ENCODE measurements around the gene TARP.

TARP gene

DNA sequence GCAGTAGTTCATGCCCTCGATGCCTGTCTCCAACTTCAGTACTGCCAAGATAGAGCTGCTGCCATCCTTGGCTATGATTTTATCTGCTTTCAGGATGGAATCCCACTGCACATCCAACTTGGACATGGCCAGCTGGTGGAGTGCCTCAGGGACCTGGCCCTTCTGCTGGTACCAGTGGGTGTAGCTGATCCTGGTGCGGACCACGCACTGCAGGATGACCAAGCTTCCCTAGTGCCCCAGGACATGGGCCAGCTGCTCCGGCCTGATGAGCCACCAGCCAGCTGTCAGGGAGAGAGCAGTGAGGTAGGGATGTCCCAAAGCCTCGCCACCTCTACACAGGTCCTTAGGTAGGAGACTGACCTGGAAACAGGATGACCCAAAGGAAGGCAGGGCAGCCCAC is 49.0 kb upstream of the TARP start:
- TF ChIP-seq CSDC2 (CRISPR knock-in tag; IDR thresholded peaks at IDR 0.05) (no peak), ESRRG (CRISPR knock-in tag; IDR thresholded peaks at IDR 0.05) (no peak), GLIS3 (CRISPR knock-in tag; IDR thresholded peaks at IDR 0.05) (no peak), ZNF565 (CRISPR knock-in tag; conservative IDR thresholded peaks at IDR 0.05; ENCODE audit: low read depth) (no peak), ZFP30 (CRISPR knock-in tag; IDR thresholded peaks at IDR 0.05) (no peak), TCF4 (CRISPR knock-in tag; IDR thresholded peaks at IDR 0.05; ENCODE audit: borderline replicate concordance) (no peak), ISL1 (CRISPR knock-in tag; IDR thresholded peaks at IDR 0.05) (no peak), ARNTL (CRISPR knock-in tag; IDR thresholded peaks at IDR 0.05; ENCODE audit: borderline replicate concordance, low read depth) (no peak), ZC3H10 (CRISPR knock-in tag; IDR thresholded peaks at IDR 0.05) (no peak), ZNF70 (CRISPR knock-in tag; IDR thresholded peaks at IDR 0.05) (no peak), ZNF8 (CRISPR knock-in tag; IDR thresholded peaks at IDR 0.05) (no peak), PPARA (CRISPR knock-in tag; IDR thresholded peaks at IDR 0.05; ENCODE audit: borderline replicate concordance) (no peak), BACH2 (CRISPR knock-in tag; IDR thresholded peaks at IDR 0.05; ENCODE audit: borderline replicate concordance) (no peak), OSR1 (CRISPR knock-in tag; IDR thresholded peaks at IDR 0.05) (no peak), SNAI2 (CRISPR knock-in tag; IDR thresholded peaks at IDR 0.05) (no peak)
- TF ChIP-seq, protein P1, sequence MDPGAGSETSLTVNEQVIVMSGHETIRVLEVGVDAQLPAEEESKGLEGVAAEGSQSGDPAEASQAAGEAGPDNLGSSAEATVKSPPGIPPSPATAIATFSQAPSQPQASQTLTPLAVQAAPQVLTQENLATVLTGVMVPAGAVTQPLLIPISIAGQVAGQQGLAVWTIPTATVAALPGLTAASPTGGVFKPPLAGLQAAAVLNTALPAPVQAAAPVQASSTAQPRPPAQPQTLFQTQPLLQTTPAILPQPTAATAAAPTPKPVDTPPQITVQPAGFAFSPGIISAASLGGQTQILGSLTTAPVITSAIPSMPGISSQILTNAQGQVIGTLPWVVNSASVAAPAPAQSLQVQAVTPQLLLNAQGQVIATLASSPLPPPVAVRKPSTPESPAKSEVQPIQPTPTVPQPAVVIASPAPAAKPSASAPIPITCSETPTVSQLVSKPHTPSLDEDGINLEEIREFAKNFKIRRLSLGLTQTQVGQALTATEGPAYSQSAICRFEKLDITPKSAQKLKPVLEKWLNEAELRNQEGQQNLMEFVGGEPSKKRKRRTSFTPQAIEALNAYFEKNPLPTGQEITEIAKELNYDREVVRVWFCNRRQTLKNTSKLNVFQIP (CRISPR knock-in tag; IDR thresholded peaks at IDR 0.05; ENCODE audit: borderline replicate concordance, low read depth) = no peak
- TF ChIP-seq, protein P2, sequence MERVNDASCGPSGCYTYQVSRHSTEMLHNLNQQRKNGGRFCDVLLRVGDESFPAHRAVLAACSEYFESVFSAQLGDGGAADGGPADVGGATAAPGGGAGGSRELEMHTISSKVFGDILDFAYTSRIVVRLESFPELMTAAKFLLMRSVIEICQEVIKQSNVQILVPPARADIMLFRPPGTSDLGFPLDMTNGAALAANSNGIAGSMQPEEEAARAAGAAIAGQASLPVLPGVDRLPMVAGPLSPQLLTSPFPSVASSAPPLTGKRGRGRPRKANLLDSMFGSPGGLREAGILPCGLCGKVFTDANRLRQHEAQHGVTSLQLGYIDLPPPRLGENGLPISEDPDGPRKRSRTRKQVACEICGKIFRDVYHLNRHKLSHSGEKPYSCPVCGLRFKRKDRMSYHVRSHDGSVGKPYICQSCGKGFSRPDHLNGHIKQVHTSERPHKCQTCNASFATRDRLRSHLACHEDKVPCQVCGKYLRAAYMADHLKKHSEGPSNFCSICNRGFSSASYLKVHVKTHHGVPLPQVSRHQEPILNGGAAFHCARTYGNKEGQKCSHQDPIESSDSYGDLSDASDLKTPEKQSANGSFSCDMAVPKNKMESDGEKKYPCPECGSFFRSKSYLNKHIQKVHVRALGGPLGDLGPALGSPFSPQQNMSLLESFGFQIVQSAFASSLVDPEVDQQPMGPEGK (CRISPR knock-in tag; IDR thresholded peaks at IDR 0.05; ENCODE audit: borderline replicate concordance) = no peak
- TF ChIP-seq, protein P3, sequence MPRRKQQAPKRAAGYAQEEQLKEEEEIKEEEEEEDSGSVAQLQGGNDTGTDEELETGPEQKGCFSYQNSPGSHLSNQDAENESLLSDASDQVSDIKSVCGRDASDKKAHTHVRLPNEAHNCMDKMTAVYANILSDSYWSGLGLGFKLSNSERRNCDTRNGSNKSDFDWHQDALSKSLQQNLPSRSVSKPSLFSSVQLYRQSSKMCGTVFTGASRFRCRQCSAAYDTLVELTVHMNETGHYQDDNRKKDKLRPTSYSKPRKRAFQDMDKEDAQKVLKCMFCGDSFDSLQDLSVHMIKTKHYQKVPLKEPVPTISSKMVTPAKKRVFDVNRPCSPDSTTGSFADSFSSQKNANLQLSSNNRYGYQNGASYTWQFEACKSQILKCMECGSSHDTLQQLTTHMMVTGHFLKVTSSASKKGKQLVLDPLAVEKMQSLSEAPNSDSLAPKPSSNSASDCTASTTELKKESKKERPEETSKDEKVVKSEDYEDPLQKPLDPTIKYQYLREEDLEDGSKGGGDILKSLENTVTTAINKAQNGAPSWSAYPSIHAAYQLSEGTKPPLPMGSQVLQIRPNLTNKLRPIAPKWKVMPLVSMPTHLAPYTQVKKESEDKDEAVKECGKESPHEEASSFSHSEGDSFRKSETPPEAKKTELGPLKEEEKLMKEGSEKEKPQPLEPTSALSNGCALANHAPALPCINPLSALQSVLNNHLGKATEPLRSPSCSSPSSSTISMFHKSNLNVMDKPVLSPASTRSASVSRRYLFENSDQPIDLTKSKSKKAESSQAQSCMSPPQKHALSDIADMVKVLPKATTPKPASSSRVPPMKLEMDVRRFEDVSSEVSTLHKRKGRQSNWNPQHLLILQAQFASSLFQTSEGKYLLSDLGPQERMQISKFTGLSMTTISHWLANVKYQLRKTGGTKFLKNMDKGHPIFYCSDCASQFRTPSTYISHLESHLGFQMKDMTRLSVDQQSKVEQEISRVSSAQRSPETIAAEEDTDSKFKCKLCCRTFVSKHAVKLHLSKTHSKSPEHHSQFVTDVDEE (CRISPR knock-in tag; IDR thresholded peaks at IDR 0.05) = no peak
- TF ChIP-seq, protein P4, sequence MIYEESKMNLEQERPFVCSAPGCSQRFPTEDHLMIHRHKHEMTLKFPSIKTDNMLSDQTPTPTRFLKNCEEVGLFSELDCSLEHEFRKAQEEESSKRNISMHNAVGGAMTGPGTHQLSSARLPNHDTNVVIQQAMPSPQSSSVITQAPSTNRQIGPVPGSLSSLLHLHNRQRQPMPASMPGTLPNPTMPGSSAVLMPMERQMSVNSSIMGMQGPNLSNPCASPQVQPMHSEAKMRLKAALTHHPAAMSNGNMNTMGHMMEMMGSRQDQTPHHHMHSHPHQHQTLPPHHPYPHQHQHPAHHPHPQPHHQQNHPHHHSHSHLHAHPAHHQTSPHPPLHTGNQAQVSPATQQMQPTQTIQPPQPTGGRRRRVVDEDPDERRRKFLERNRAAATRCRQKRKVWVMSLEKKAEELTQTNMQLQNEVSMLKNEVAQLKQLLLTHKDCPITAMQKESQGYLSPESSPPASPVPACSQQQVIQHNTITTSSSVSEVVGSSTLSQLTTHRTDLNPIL (CRISPR knock-in tag; IDR thresholded peaks at IDR 0.05; ENCODE audit: low read depth) = no peak
- TF ChIP-seq, protein P5, sequence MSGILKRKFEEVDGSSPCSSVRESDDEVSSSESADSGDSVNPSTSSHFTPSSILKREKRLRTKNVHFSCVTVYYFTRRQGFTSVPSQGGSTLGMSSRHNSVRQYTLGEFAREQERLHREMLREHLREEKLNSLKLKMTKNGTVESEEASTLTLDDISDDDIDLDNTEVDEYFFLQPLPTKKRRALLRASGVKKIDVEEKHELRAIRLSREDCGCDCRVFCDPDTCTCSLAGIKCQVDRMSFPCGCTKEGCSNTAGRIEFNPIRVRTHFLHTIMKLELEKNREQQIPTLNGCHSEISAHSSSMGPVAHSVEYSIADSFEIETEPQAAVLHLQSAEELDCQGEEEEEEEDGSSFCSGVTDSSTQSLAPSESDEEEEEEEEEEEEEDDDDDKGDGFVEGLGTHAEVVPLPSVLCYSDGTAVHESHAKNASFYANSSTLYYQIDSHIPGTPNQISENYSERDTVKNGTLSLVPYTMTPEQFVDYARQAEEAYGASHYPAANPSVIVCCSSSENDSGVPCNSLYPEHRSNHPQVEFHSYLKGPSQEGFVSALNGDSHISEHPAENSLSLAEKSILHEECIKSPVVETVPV (CRISPR knock-in tag; IDR thresholded peaks at IDR 0.05) = no peak
- no peak for ATAC-seq

DNA sequence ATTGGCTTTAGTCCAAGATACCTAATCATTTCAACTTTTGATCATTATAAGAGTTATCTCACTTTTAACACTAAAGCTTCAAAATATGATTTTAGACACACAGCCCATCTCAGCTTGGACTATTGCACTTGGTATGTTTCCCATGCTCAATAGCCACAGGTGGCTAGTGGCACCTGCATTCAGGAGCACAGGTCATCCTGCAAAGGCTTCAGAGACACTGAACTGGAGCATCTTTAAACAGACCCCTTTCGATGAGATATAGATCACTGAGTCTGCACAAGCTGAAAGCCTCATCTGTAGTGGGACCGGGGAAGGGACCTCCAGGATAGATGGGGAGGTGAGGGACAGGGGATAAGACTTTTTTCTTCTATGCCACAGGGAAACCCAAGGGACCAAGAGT is 48.5 kb upstream of the TARP start:
- ATAC-seq = no peak
- no peak for TF ChIP-seq PPARA (CRISPR knock-in tag; IDR thresholded peaks at IDR 0.05; ENCODE audit: borderline replicate concordance)
- TF ChIP-seq ZFP3 (CRISPR knock-in tag; IDR thresholded peaks at IDR 0.05) = no peak
- no peak for TF ChIP-seq ZFP30 (CRISPR knock-in tag; IDR thresholded peaks at IDR 0.05)
- TF ChIP-seq, protein P4 (CRISPR knock-in tag; IDR thresholded peaks at IDR 0.05; ENCODE audit: low read depth) = no peak
- TF ChIP-seq, protein P5 (CRISPR knock-in tag; IDR thresholded peaks at IDR 0.05) = no peak
- TF ChIP-seq ZNF8 (CRISPR knock-in tag; IDR thresholded peaks at IDR 0.05) = no peak
- TF ChIP-seq, protein P3 (CRISPR knock-in tag; IDR thresholded peaks at IDR 0.05) = no peak
- TF ChIP-seq OSR1 (CRISPR knock-in tag; IDR thresholded peaks at IDR 0.05) = no peak
- no peak for TF ChIP-seq SNAI2 (CRISPR knock-in tag; IDR thresholded peaks at IDR 0.05)
- no peak for TF ChIP-seq ZC3H10 (CRISPR knock-in tag; IDR thresholded peaks at IDR 0.05)

All from SK-N-SH treated with all-trans-retinoic acid at 6 μM for 48 hours (cell line).